Fibroblast of lung (primary cell): ENCODE results near the gene SAG.

Experiments
- CTCF ChIP-seq, 2 donors: IDR thresholded peaks in 1 of 2; conservative IDR thresholded peaks in 1 of 2; 1 replicate in 1 of 2; 2 replicates in 1 of 2; pipeline ENCODE4 v1.5.1; 2011 to 2012; ENCODE audit warnings: low read length in 2 of 2, control low read depth in 1 of 2, inconsistent platforms in 1 of 2, low read depth in 1 of 2, mild to moderate bottlenecking in 1 of 2
- EZH2 ChIP-seq: IDR thresholded peaks from 2 replicates; pipeline ENCODE4 v1.5.1; 2012; ENCODE audit warnings: low read length, control low read depth, mild to moderate bottlenecking; ENCODE audit errors: missing control alignments

- TF ChIP-seq CTCF (conservative IDR thresholded peaks at IDR 0.05 in 1 of 2, IDR thresholded peaks at IDR 0.05 in 1 of 2; ENCODE audit: low read depth in 1 of 2, low read length in 2 of 2), result no peak
- TF ChIP-seq EZH2, result no peak
Measured at GRCh38 chr2:233326500-233326899, 18.9 kb downstream of the SAG start.
